Duodenal mucosa (tissue), 2 donors: ENCODE results near the gene SLC28A3.

Source experiments
- H3K27ac ChIP-seq: one replicate; pipeline ENCODE4 v1.7.0; 2013; ENCODE audit warnings: low read depth, low read length
- H3K27me3 ChIP-seq, 2 donors: one replicate each; pipeline ENCODE4 v1.7.0; 2013; ENCODE audit warnings: low read length in 2 of 2, control low read depth in 1 of 2; ENCODE audit not compliant: insufficient read depth in 2 of 2, control insufficient read depth in 1 of 2
- H3K36me3 ChIP-seq, 2 donors: one replicate each; pipeline ENCODE4 v1.7.0; 2013; ENCODE audit warnings: low read length in 2 of 2, control low read depth in 1 of 2; ENCODE audit not compliant: insufficient read depth in 2 of 2, control insufficient read depth in 1 of 2
- H3K4me1 ChIP-seq, 2 donors: one replicate each; pipeline ENCODE4 v1.7.0; 2013; ENCODE audit warnings: low read length in 2 of 2, control low read depth in 1 of 2; ENCODE audit not compliant: insufficient read depth in 2 of 2, control insufficient read depth in 1 of 2
- H3K4me3 ChIP-seq, 2 donors: one replicate each; pipeline ENCODE4 v1.7.0; 2013; ENCODE audit warnings: low read length in 2 of 2, low read depth in 1 of 2
- H3K9ac ChIP-seq, 2 donors: one replicate each; pipeline ENCODE4 v1.7.0; 2013; ENCODE audit warnings: low read length in 2 of 2, low read depth in 1 of 2
- H3K9me3 ChIP-seq, 2 donors: one replicate each; pipeline ENCODE4 v1.7.0; 2013; ENCODE audit warnings: low read length in 2 of 2, control low read depth in 1 of 2; ENCODE audit not compliant: control insufficient read depth in 1 of 2

SLC28A3 gene

GRCh38 chr9:84305497-84306131 lies 34.9 kb downstream of the SLC28A3 start:
- Histone ChIP-seq H3K9me3 (no peaks in the 10 kb centered on the region), H3K27me3 (no peaks in the 10 kb centered on the region), H3K27ac (no peak overlapping the region), H3K4me3 (no peak overlapping the region), H3K36me3 (no peaks in the 10 kb centered on the region), H3K4me1 (peaks cover 0 to 4% of the 10 kb centered on the region in 2 donors), H3K9ac (no peak overlapping the region)

DNA sequence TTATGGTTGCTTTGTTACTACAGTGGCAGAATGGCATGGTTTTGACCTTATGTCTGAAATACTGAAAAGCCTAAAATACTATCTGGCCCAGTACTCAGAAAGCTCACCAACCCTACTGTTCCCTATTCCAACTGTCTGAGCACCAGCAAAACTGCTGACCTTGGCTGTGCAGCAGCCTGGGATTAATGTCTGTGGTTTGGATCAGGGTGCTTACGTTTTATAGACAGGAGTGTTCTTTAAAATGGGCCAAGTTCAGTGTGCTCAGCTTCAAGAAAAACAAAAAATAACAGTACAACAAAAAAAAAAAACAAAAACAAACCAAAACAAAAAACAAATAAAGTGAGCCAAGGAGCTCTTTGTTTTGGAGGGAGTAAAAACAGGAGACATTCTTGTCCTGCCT lies 36.4 kb downstream of the SLC28A3 start:
- H3K27ac ChIP-seq = no peak overlapping the region
- H3K4me3 ChIP-seq = no peak overlapping the region

DNA sequence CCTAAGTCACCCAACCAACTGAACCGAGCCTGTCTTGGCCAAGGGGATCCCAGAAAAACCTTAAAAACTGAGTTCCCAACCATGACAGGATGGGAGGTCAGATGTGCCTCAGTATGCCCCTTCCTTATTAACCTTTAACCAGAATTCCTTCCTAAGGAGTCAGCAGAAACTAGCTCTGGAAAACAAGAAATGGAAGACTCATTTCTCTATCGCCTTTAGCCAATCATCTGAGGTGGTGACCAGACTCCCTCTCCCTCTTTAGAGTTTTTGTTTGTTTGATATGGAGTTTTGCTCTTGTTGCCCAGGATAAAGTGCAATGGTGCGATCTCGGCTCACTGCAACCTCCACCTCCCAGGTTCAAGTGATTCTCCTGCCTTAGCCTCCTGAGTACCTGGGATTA lies 37.5 kb downstream of the SLC28A3 start:
- H3K27ac ChIP-seq = no peak overlapping the region
- peaks cover 0 to 4% of the 10 kb centered on the region in 2 donors for H3K4me1 ChIP-seq
- no peaks in the 10 kb centered on the region for H3K27me3 ChIP-seq
- H3K9me3 ChIP-seq = no peaks in the 10 kb centered on the region
- H3K36me3 ChIP-seq = no peaks in the 10 kb centered on the region
- H3K9ac ChIP-seq = no peak overlapping the region
- no peak overlapping the region for H3K4me3 ChIP-seq

More for the DNA sequence above, 36.4 kb downstream of the SLC28A3 start:
- Histone ChIP-seq H3K27me3 (no peaks in the 10 kb centered on the region), H3K9ac (no peak overlapping the region), H3K4me1 (peaks cover 0 to 4% of the 10 kb centered on the region in 2 donors), H3K36me3 (no peaks in the 10 kb centered on the region), H3K9me3 (no peaks in the 10 kb centered on the region)

GRCh38 chr9:84301851-84302250 lies 38.7 kb downstream of the SLC28A3 start:
- Histone ChIP-seq H3K4me1 (peaks cover 0 to 4% of the 10 kb centered on the region in 2 donors), H3K27me3 (no peaks in the 10 kb centered on the region), H3K4me3 (no peak overlapping the region), H3K27ac (no peak overlapping the region), H3K9me3 (no peaks in the 10 kb centered on the region), H3K9ac (no peak overlapping the region), H3K36me3 (no peaks in the 10 kb centered on the region)

GRCh38 chr9:84300271-84300670 lies 40.3 kb downstream of the SLC28A3 start:
- no peak overlapping the region for H3K27ac ChIP-seq
- no peaks in the 10 kb centered on the region for H3K36me3 ChIP-seq
- no peaks in the 10 kb centered on the region for H3K9me3 ChIP-seq
- no peak overlapping the region for H3K4me3 ChIP-seq
- H3K27me3 ChIP-seq = no peaks in the 10 kb centered on the region
- peaks cover 0 to 4% of the 10 kb centered on the region in 2 donors for H3K4me1 ChIP-seq
- no peak overlapping the region for H3K9ac ChIP-seq

DNA sequence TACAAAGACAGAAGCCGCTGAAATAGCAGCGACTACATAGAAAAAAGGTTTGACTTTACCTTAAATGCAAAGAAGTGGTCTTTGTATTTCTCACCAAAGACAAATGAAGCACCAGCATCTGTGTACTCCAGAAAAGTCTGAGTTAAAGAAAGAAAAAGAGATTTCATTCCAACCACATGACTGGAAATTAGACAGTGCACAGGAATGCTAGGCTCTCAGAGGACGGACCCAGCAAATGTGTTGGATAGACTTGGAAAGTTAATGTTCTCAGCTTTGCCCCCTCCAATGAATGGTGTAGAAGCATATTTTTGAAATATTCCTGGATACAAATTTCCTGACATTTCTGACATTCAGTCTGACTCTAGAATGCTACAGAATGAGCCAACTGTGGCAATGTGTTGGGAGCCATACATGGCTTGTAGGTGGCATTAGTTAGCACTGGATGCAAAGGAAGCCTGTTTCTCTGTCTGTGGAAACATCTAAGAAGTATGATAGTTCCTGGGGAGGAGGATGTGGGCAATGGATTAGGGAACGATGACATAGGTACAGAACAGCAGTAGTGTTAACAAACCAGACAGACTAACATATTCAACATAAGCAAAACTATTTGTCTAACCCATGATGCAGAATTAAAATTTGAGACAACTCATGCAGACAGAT lies 43.3 kb downstream of the SLC28A3 start:
- Histone ChIP-seq H3K4me3 (no peak overlapping the region), H3K9me3 (no peaks in the 10 kb centered on the region), H3K27me3 (no peaks in the 10 kb centered on the region), H3K4me1 (peaks cover 19 to 26% of the 10 kb centered on the region in 2 donors), H3K9ac (no peak overlapping the region), H3K36me3 (no peaks in the 10 kb centered on the region), H3K27ac (no peak overlapping the region)

- H3K27ac ChIP-seq = no peak overlapping the region
- H3K4me3 ChIP-seq = no peak overlapping the region
- peaks cover 19 to 22% of the 10 kb centered on the region in 2 donors for H3K4me1 ChIP-seq
- no peaks in the 10 kb centered on the region for H3K9me3 ChIP-seq
- H3K9ac ChIP-seq = no peak overlapping the region
- no peaks in the 10 kb centered on the region for H3K36me3 ChIP-seq
- H3K27me3 ChIP-seq = no peaks in the 10 kb centered on the region
These were observed 44.3 kb downstream of the SLC28A3 start for GRCh38 chr9:84296146-84296843.

DNA sequence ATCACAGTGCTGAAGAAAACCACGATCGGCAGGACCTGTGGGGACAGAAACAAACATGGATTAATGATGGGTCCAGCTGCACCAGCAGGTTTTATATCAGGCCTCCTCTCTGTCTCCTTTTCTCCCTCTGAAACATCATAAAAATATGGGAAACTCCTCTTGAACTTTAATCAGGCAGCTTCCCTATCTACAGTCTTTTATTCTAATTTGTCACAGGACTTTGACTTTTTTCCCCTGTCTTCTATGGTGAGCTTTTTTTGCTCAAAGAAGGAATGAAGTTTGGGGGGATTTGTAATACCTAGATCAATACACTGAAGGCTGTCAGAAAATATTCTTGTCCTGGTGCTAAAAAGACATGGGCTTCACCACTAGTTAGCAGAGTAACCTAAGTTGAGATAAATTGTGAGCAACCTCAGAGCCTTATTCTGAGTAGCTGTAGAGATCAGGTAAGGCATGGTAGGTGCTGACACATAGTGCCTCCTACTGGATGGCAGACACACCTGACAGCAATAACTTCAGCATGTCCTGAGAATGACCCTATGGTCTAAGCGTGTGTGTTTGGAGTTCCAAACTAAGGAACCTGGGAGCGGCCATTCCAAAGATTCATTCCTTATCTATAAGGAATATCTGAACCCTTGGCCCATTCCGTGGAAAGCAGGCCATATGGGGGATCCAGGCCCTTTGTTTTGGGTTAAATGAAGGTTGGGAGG lies 46.2 kb downstream of the SLC28A3 start:
- Histone ChIP-seq H3K27me3 (no peaks in the 10 kb centered on the region), H3K9me3 (no peaks in the 10 kb centered on the region), H3K4me3 (peak overlapping the region in 1 of 2 donors; percentile 39), H3K4me1 (peaks cover 19 to 22% of the 10 kb centered on the region in 2 donors), H3K27ac (no peak overlapping the region), H3K36me3 (no peaks in the 10 kb centered on the region), H3K9ac (no peak overlapping the region)

DNA sequence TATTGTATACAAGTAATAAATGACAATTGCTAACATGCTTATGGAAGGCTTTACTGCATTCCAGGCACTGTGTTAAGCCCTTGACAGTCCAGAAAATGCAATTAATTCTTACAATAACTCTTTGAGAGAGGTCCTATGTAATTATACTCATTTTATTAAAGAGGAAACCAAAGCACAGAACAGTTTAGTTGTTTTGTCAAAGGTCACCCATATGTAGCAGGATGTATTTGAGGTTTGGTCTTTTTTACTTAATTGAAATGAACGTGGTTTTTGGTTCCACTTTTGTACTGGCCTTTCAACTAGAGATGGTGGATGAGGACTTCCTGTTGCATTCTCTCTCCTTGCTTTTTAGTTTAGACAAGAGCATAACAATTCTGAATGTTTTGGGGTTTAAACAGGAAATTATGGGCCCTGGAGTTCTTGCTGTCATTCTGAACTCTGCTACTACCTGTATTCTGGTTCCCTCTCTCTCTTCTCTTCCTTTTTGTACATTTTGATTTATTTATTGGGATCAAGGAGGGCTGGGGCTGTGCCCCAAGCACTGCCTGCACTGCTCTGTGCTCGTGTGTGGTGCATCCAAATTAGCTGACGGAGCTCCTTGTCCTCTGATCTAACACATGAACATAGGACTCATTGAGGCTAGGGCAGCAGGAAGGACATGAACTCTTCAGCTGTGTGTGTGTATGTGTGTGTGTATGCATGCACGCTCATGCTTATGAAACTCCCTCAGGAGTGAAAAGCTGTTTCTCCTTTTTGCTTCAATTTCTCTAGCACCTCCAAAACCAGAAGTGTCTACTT lies 47.4 kb downstream of the SLC28A3 start:
- Histone ChIP-seq H3K27me3 (no peaks in the 10 kb centered on the region), H3K27ac (no peak overlapping the region), H3K36me3 (no peaks in the 10 kb centered on the region), H3K9ac (no peak overlapping the region), H3K4me3 (no peak overlapping the region), H3K4me1 (peaks cover 19 to 22% of the 10 kb centered on the region in 2 donors), H3K9me3 (no peaks in the 10 kb centered on the region)
